Measurements from ENCODE around the gene UBE2H.

The UBE2H gene

GRCh38 chr7:129950191-129950932, 2.4 kb downstream of the UBE2H start:
- DNase-seq (ENCODE audit: low read depth): no peak

DNA sequence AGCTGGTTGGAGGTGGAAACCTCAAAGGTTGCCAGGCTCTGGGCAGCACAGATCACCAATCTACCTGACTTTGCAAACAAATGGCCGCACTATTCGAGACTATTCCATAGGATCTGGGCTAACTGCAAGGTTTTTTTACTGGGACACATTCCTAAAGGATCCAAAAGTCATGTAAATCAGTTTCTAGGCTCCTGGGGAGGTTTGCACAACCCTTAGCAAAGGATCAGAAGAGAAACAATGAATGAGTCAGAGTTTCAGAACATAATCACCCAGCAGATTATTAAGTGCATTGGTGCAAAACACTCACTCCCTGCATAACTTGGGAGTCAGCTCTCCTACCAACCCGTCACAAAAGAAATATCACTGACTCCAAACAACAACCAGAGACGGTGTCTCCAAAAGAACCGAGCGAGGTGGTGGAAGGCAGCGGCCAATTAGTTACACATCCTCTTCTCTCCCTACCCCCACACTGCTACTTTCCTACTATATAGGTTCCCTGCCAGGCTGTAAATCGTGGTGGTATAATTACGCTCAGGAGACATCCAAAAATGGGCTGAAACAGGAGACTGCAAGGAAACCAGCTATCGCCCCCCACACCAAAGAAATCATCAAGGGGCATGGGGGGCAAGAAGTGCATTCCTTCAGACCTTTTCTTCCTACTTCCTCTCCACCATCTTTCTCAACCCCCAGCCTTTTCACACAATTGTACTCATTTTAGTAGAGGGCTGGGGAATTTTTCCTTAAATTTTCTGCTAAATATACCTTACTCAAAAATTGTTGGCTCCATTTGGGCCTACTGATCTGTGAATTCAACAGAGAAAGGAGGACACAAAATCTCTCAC, 3.2 kb downstream of the UBE2H start:
- no peak for DNase-seq (ENCODE audit: low read depth)

GRCh38 chr7:129948877-129949291, 3.9 kb downstream of the UBE2H start:
- DNase-seq (ENCODE audit: low read depth): peak; percentile 78

DNA sequence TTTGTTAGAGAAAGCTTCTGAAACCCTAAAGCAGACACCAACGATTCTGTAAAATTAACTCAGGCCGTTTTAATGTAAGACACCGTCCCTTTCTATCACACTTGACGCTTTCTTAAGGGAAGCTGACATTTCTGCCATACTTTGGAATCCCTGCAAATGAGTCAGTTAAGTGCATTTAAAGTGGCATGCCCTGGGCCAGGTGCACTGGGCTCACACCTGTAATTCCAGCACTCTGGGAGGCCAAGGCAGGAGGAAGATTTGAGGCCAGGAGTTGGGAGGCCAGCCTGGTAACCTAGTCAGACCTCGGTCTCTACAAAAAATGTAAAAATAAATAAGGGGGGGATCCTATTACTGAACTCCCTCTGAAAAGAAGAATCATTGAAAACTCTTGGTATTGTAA, 4.4 kb downstream of the UBE2H start:
- no peak for DNase-seq (ENCODE audit: low read depth)

- DNase-seq (ENCODE audit: low read depth): no peak
Observed at GRCh38 chr7:129947701-129948100, 5.1 kb downstream of the UBE2H start.

DNA sequence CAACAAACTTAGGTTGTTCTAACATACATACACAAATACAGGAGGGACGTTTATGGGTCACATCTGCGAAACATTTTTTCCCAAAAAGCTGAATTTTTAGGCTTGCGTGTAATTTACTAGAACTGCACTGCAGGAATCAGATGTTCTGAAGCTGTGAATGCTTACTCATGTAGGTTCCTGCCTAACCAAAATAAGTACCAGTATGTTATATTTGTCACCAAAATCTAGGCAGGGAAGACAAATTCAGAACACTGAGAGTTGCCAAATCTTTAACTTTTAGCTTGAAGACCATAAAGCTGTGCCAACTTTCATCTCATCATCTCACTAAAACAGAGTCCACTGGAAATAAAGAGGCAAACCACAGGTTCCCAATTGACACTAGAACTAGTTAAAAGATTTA, 5.7 kb downstream of the UBE2H start:
- no peak for DNase-seq (ENCODE audit: low read depth)

DNA sequence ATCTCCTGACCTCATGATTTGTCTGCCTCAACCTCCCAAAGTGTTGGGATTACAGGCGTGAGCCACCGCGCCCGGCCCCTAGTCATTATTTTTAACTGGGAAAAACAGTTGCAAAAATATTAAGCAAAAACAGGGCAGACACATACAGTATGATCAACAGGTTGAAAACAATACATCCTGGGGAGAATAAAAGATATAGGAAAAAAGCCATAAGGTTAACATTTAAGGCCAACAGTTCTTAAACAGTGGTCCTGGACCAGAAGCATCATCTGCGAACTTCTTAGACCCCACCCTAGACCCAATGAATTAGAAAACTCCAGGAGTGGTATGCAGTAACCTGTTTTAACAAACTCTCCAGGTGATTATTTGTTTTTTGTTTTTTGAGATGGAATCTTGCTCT, 6.5 kb downstream of the UBE2H start:
- DNase-seq (ENCODE audit: low read depth): no peak

- no peak for DNase-seq (ENCODE audit: low read depth)
Observed at GRCh38 chr7:129943352-129943751, 9.4 kb downstream of the UBE2H start.

- DNase-seq (ENCODE audit: low read depth): no peak
Observed at GRCh38 chr7:129940329-129940728, 12.4 kb downstream of the UBE2H start.

- no peak for DNase-seq (ENCODE audit: low read depth)
Observed at GRCh38 chr7:129939881-129940280, 12.9 kb downstream of the UBE2H start.

DNA sequence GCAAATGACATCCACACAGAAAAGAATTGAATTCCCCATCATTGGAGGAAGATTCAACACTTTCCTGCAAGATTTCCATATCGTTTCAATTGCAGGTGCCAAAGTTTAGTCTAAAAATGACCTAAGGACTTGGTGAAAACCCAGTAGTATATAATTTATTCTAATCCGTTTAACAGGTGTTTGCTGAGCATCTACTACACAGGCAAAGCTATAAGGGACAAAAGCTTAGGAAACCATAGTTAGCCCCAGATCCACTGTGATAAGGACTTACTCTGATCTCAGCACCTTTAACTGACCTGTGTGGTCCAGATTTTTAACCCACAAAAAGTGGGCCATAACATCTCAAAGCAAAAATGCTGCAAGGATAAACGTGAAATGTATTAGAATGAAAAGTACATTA, 19.1 kb downstream of the UBE2H start:
- DNase-seq (ENCODE audit: low read depth): no peak

DNA sequence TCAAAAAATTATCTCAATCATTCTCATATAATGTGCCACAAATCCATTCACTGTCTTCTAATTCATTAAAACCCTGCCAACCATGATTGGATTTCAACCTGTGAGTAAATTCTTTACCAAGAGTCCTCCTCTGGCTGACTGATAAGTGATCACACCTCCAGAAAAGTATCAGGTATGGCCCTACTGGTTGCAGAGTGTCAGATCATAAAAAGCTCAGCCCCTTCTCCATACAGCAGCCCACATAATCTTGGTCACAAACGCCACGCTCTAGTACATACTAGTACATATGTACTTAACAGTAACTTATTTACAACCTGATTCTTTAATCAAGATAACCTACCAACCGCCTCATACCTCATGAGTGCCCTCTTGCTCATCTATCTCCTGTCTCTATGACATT, 26.1 kb downstream of the UBE2H start:
- no peak for DNase-seq (ENCODE audit: low read depth)

GRCh38 chr7:129925416-129926002, 27.3 kb downstream of the UBE2H start:
- no peak for DNase-seq (ENCODE audit: low read depth)

GRCh38 chr7:129924602-129925001, 28.2 kb downstream of the UBE2H start:
- no peak for DNase-seq (ENCODE audit: low read depth)

- no peak for DNase-seq (ENCODE audit: low read depth)
Observed at GRCh38 chr7:129923709-129924108, 29.1 kb downstream of the UBE2H start.

GRCh38 chr7:129919492-129919891, 33.3 kb downstream of the UBE2H start:
- DNase-seq (ENCODE audit: low read depth): no peak

DNA sequence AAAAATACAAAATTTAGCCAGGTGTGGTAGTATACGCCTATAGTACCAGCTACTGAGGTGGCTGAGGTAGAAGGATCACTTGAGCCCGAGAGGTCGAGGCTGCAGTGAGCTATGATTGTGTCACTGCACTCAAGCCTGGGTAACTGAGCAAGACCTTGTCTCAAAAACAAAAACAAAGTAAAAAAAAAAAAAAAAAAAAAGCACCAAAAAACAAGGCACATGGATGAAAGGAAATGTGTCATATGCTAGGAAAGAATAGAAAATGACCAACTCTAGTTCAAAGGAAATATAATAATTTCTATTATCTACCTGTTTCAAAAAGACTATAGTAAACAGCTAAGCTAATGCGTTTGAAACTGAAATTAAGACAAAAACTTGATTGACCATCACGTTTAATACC, 33.8 kb downstream of the UBE2H start:
- DNase-seq (ENCODE audit: low read depth): no peak

DNA sequence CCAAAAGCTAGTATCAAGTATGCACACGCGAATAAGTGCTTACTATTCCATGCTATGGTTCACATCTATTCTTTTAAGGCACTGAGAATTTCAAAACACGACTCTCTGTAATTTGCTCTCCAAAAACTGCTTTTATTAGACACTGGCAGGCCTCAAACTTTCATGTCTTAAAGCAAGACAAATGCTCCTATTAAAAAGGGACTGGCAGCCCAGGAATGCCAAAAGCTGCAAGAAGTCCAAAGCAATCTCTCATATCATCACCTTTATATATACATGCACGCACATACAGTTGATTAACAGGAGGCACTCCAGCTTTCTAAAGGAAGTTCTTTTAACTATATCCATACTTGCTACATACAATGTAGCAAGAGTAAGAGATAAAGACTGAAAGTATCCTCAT, 34.8 kb downstream of the UBE2H start:
- DNase-seq (ENCODE audit: low read depth): no peak

GRCh38 chr7:129914536-129915272, 38.1 kb downstream of the UBE2H start:
- no peak for DNase-seq (ENCODE audit: low read depth)

GRCh38 chr7:129913428-129913827, 39.3 kb downstream of the UBE2H start:
- DNase-seq (ENCODE audit: low read depth): no peak

GRCh38 chr7:129911790-129912189, 41.0 kb downstream of the UBE2H start:
- no peak for DNase-seq (ENCODE audit: low read depth)

DNA sequence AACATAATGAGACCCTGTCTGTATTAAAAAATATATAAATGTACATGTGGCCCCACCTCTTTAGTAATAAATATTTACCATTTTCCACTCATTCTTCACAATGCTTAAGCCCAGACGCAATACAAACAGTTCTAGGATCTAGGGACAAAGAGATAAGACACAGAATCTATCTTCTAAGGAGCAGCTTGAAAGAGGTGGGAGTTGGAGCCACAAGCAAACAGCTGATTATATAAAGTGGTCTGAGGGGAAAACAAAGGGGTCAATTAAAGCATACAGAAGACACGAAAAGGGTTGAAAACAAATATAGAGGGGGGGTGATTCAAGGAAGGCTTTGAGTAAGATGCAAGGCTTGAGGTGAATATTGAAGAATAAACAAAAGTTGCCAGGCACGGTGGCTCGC, 43.1 kb downstream of the UBE2H start:
- DNase-seq (ENCODE audit: low read depth): no peak

Data from T follicular helper cell (primary cell).